Measurements from ENCODE around the gene GRIK3. TPM values are rescaled to one million over a fixed set of nuclear protein-coding genes. Genes with fewer than 3 reads are reported as not detected.

GRIK3 gene
- total and polyA plus RNA-seq, 2 experiments from 2014 or later: 0.31 to 2.9 TPM

DNA sequence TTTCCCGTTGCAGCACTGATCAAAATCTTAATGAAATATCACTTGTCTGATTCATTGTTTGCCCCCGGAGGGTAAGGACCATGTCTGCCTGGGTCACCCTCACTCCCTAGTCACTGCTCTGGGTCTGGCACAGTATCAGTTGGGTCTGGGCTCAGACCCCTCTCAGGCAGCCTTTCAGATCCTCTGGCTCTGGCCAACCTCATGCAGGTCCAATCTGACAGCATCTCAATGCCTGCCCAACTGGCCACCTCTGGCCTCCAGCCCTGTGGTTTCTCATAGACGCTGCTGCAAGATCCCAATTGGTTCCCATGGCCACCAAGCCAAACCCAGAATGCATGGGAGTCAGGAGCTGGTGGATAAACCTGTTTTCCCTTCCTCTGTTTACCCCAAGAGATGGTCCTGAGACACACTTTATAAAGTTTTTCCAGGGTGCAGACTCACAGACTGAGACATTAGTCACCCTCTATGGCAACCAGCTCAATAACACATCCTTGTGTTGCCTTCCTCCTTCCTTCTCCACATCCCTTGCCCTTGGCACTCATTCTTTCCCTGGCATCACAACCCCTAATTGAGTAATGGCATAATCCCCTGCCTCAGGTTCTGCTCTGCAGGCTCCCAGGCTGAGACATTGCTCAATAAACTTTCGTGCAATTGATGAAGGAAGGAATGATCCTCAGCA lies 199.2 kb downstream of the GRIK3 start:
- Mint-ChIP-seq H3K36me3 (ENCODE audit: low read depth) (no peaks in the 10 kb centered on the region), H3K27ac (0 out of 2 replicates have a peak overlapping the region, but pooled peaks have one; percentile 17)
- H3K4me3 ChIP-seq: no peak overlapping the region

More for the DNA sequence above, 199.2 kb downstream of the GRIK3 start:
- Histone ChIP-seq H2AFZ (no peak overlapping the region), H3K27ac (ENCODE audit: low read depth) (no peak overlapping the region), H3K79me2 (replicated peaks; ENCODE audit: insufficient read depth) (no peaks in the 10 kb centered on the region), H3F3A (replicated peaks; ENCODE audit: low read depth) (no peaks in the 10 kb centered on the region), H4K20me1 (replicated peaks; ENCODE audit: insufficient read depth) (no peaks in the 10 kb centered on the region), H3K27me3 (ENCODE audit: insufficient read depth) (no peaks in the 10 kb centered on the region), H3K9me2 (ENCODE audit: insufficient read depth) (no peaks in the 10 kb centered on the region), H3K4me2 (no peak overlapping the region), H3K36me3 (ENCODE audit: insufficient read depth) (no peaks in the 10 kb centered on the region), H3K4me1 (ENCODE audit: insufficient read depth) (no peaks in the 10 kb centered on the region)
- TF ChIP-seq CREB1 (CRISPR knock-in tag; IDR thresholded peaks at IDR 0.05; ENCODE audit: low read depth) (no peak), NANOG (IDR thresholded peaks at IDR 0.05; ENCODE audit: borderline replicate concordance) (no peak)
- TF ChIP-seq, protein P1, sequence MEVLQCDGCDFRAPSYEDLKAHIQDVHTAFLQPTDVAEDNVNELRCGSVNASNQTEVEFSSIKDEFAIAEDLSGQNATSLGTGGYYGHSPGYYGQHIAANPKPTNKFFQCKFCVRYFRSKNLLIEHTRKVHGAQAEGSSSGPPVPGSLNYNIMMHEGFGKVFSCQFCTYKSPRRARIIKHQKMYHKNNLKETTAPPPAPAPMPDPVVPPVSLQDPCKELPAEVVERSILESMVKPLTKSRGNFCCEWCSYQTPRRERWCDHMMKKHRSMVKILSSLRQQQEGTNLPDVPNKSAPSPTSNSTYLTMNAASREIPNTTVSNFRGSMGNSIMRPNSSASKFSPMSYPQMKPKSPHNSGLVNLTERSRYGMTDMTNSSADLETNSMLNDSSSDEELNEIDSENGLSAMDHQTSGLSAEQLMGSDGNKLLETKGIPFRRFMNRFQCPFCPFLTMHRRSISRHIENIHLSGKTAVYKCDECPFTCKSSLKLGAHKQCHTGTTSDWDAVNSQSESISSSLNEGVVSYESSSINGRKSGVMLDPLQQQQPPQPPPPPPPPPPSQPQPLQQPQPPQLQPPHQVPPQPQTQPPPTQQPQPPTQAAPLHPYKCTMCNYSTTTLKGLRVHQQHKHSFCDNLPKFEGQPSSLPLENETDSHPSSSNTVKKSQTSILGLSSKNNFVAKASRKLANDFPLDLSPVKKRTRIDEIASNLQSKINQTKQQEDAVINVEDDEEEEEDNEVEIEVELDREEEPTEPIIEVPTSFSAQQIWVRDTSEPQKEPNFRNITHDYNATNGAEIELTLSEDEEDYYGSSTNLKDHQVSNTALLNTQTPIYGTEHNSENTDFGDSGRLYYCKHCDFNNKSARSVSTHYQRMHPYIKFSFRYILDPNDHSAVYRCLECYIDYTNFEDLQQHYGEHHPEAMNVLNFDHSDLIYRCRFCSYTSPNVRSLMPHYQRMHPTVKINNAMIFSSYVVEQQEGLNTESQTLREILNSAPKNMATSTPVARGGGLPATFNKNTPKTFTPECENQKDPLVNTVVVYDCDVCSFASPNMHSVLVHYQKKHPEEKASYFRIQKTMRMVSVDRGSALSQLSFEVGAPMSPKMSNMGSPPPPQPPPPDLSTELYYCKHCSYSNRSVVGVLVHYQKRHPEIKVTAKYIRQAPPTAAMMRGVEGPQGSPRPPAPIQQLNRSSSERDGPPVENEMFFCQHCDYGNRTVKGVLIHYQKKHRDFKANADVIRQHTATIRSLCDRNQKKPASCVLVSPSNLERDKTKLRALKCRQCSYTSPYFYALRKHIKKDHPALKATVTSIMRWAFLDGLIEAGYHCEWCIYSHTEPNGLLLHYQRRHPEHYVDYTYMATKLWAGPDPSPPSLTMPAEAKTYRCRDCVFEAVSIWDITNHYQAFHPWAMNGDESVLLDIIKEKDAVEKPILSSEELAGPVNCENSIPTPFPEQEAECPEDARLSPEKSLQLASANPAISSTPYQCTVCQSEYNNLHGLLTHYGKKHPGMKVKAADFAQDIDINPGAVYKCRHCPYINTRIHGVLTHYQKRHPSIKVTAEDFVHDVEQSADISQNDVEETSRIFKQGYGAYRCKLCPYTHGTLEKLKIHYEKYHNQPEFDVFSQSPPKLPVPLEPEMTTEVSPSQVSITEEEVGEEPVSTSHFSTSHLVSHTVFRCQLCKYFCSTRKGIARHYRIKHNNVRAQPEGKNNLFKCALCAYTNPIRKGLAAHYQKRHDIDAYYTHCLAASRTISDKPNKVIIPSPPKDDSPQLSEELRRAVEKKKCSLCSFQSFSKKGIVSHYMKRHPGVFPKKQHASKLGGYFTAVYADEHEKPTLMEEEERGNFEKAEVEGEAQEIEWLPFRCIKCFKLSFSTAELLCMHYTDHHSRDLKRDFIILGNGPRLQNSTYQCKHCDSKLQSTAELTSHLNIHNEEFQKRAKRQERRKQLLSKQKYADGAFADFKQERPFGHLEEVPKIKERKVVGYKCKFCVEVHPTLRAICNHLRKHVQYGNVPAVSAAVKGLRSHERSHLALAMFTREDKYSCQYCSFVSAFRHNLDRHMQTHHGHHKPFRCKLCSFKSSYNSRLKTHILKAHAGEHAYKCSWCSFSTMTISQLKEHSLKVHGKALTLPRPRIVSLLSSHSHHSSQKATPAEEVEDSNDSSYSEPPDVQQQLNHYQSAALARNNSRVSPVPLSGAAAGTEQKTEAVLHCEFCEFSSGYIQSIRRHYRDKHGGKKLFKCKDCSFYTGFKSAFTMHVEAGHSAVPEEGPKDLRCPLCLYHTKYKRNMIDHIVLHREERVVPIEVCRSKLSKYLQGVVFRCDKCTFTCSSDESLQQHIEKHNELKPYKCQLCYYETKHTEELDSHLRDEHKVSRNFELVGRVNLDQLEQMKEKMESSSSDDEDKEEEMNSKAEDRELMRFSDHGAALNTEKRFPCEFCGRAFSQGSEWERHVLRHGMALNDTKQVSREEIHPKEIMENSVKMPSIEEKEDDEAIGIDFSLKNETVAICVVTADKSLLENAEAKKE (CRISPR knock-in tag; IDR thresholded peaks at IDR 0.05): no peak
- H3K27me3 Mint-ChIP-seq (ENCODE audit: insufficient read depth, low read depth, poor library complexity): peaks cover 18% of the 10 kb centered on the region
- ATAC-seq (no peak), DNase-seq (ENCODE audit: low spot score) (no peak)
- H3K4me1 Mint-ChIP-seq: peaks cover 13% of the 10 kb centered on the region
- no peaks in the 10 kb centered on the region for H3K9me3 Mint-ChIP-seq
- no peak overlapping the region for H3K4me3 Mint-ChIP-seq
